Suprapubic skin (tissue), 4 donors: Measurements from ENCODE around the gene CNTN2.

Experiments used
- CTCF ChIP-seq, 2 donors: fragments of 200-600 bp in 1 of 2; fragments of 450-650 bp in 1 of 2; sonication (generic) in 1 of 2; IDR thresholded peaks; one replicate each; pipeline ENCODE4 v1.5.1; 2016 to 2019; ENCODE audit warnings: antibody characterized with exemption in 2 of 2, mild to moderate bottlenecking in 1 of 2, moderate library complexity in 1 of 2
- EP300 ChIP-seq: sonication (generic); formaldehyde crosslinking; IDR thresholded peaks from one replicate; pipeline ENCODE4 v1.6.1; 2017; ENCODE audit warnings: antibody characterized with exemption
- POLR2A ChIP-seq, 2 donors: fragments of 450-650 bp; IDR thresholded peaks; one replicate each; pipeline ENCODE4 v1.6.1; 2017; ENCODE audit warnings: antibody characterized with exemption in 2 of 2, mild to moderate bottlenecking in 2 of 2, moderate library complexity in 2 of 2
- POLR2AphosphoS5 ChIP-seq, 3 donors: sonication (generic); formaldehyde crosslinking; IDR thresholded peaks; one replicate each; pipeline ENCODE4 v1.6.1; 2017; ENCODE audit warnings: antibody characterized with exemption in 3 of 3

- TF ChIP-seq POLR2A (IDR thresholded peaks at IDR 0.05) (no peak), EP300 (no peak), CTCF (IDR thresholded peaks at IDR 0.05) (no peak), POLR2AphosphoS5 (IDR thresholded peaks at IDR 0.05) (no peak)
Observed at GRCh38 chr1:204994086-204994862, 48.7 kb upstream of the CNTN2 start.
